IMR-90 (cell line): Measurements from ENCODE around the gene CDH13. TPM values are rescaled to one million over a fixed set of nuclear protein-coding genes. Genes with fewer than 3 reads are reported as not detected.

Source experiments
- ATAC-seq: fragments of 200-7000 bp; cut with Tn5 transposase; 2 replicates; pipeline ENCODE4 v1.9.1; 2020; ENCODE audit warnings: low read depth, mild to moderate bottlenecking, moderate library complexity
- BruUV-seq: library from RNA; stranded (reverse); fragments of 400-500 nt; replicated peaks from 2 replicates; lab custom pipeline; 2021; lab: Mats Ljungman, UMichigan
- CTCF ChIA-PET: fragments of 300-600 bp; formaldehyde crosslinking; extraction: SDS; loops from one replicate; lab custom pipeline; 2021; ENCODE audit warnings: antibody characterized with exemption; lab: Yijun Ruan, JAX
- POLR2A ChIA-PET: fragments of 300-600 bp; sonication (Branson Sonifier 250); formaldehyde crosslinking; loops from one replicate; lab custom pipeline; 2022; ENCODE audit warnings: antibody characterized with exemption; ENCODE audit not compliant: unreplicated experiment; lab: Charles Lee
- DNase-seq: peaks from one replicate; pipeline ENCODE4 v3.0.0; 2013
- H2AFZ ChIP-seq: replicated peaks from 2 replicates; pipeline ENCODE3; 2013; ENCODE audit warnings: low read length, mild to moderate bottlenecking; ENCODE audit not compliant: poor library complexity
- H2AK5ac ChIP-seq: 2 replicates; pipeline ENCODE4 v1.6.1; 2013; ENCODE audit warnings: low read depth, low read length, inconsistent platforms
- H2AK9ac ChIP-seq: replicated peaks from 2 replicates; pipeline ENCODE3; 2013; ENCODE audit warnings: mild to moderate bottlenecking, low read depth, low read length, moderate library complexity; ENCODE audit not compliant: poor library complexity
- H2BK120ac ChIP-seq: 2 replicates; pipeline ENCODE4 v1.6.1; 2013; ENCODE audit warnings: low read depth, low read length, inconsistent platforms
- H2BK15ac ChIP-seq: 3 replicates; pipeline ENCODE4 v1.6.1; 2013; ENCODE audit warnings: low read depth, low read length, inconsistent platforms
- H2BK20ac ChIP-seq: 2 replicates; pipeline ENCODE4 v1.6.1; 2013; ENCODE audit warnings: low read depth, mild to moderate bottlenecking, inconsistent platforms, low read length, moderate library complexity
- H2BK5ac ChIP-seq: 2 replicates; pipeline ENCODE4 v1.6.1; 2013; ENCODE audit warnings: mild to moderate bottlenecking, low read depth, low read length, inconsistent platforms; ENCODE audit not compliant: poor library complexity, severe bottlenecking
- H3K14ac ChIP-seq: replicated peaks from 2 replicates; pipeline ENCODE4 v1.6.1; 2013; ENCODE audit warnings: low read depth, low read length, inconsistent platforms
- H3K18ac ChIP-seq: 2 replicates; pipeline ENCODE4 v1.6.1; 2013; ENCODE audit warnings: low read depth, low read length, control low read depth
- H3K23ac ChIP-seq: 2 replicates; pipeline ENCODE4 v1.6.1; 2013; ENCODE audit warnings: low read depth, low read length, inconsistent platforms
- H3K27ac ChIP-seq: 2 replicates; pipeline ENCODE4 v1.5.1; 2013; ENCODE audit warnings: mild to moderate bottlenecking, control low read depth, low read length; ENCODE audit not compliant: insufficient read depth
- H3K27me3 ChIP-seq: 2 replicates; pipeline ENCODE4 v1.6.1; 2013; ENCODE audit warnings: low read length; ENCODE audit not compliant: control insufficient read depth, insufficient read depth
- H3K36me3 ChIP-seq: 2 replicates; pipeline ENCODE4 v1.6.1; 2013; ENCODE audit warnings: low read length, mixed read lengths; ENCODE audit not compliant: control insufficient read depth, insufficient read depth
- H3K4ac ChIP-seq: 2 replicates; pipeline ENCODE4 v1.6.1; 2013; ENCODE audit warnings: low read depth, low read length, inconsistent platforms
- H3K4me1 ChIP-seq: 2 replicates; pipeline ENCODE4 v1.6.1; 2013; ENCODE audit warnings: low read length, mixed read lengths; ENCODE audit not compliant: control insufficient read depth, insufficient read depth
- H3K4me2 ChIP-seq: 2 replicates; pipeline ENCODE4 v1.6.1; 2013; ENCODE audit warnings: low read depth, mild to moderate bottlenecking, control low read depth, low read length, moderate library complexity
- H3K4me3 ChIP-seq: 2 replicates; pipeline ENCODE4 v1.5.1; 2013; ENCODE audit warnings: low read depth, mild to moderate bottlenecking, control low read depth, low read length, moderate library complexity; ENCODE audit not compliant: insufficient read depth
- H3K56ac ChIP-seq: 2 replicates; pipeline ENCODE4 v1.6.1; 2013; ENCODE audit warnings: low read length, inconsistent platforms; ENCODE audit not compliant: insufficient read depth; ENCODE audit errors: extremely low read depth
- H3K79me1 ChIP-seq, 2 experiments: 2 replicates each; pipeline ENCODE4 v1.6.1; 2013; ENCODE audit warnings: low read length in 2 of 2, inconsistent platforms in 1 of 2, low read depth in 1 of 2
- H3K9ac ChIP-seq: 2 replicates; pipeline ENCODE4 v1.6.1; 2013; ENCODE audit warnings: low read depth, low read length, control low read depth
- H3K9me1 ChIP-seq: 2 replicates; pipeline ENCODE4 v1.6.1; 2013; ENCODE audit warnings: low read length, inconsistent platforms; ENCODE audit not compliant: insufficient read depth
- H3K9me3 ChIP-seq: 2 replicates; pipeline ENCODE4 v1.6.1; 2013; ENCODE audit warnings: low read length; ENCODE audit not compliant: control insufficient read depth, insufficient read depth
- H4K20me1 ChIP-seq: 2 replicates; pipeline ENCODE4 v1.6.1; 2013; ENCODE audit warnings: low read length, inconsistent platforms; ENCODE audit not compliant: insufficient read depth
- H4K5ac ChIP-seq: 2 replicates; pipeline ENCODE4 v1.6.1; 2013; ENCODE audit warnings: mild to moderate bottlenecking, low read depth, low read length, control low read depth
- H4K8ac ChIP-seq, 2 experiments: 2 replicates each; pipeline ENCODE4 v1.6.1; 2013; ENCODE audit warnings: low read depth in 2 of 2, low read length in 2 of 2, control low read depth in 1 of 2, inconsistent platforms in 1 of 2
- H4K91ac ChIP-seq: 2 replicates; pipeline ENCODE4 v1.6.1; 2013; ENCODE audit warnings: low read depth, low read length, inconsistent platforms; ENCODE audit not compliant: insufficient read depth
- CTCF ChIP-seq: conservative IDR thresholded peaks from 2 replicates; pipeline ENCODE4 v1.5.1; 2012; ENCODE audit warnings: mild to moderate bottlenecking, low read depth, low read length, improper control_type of control experiment
- ELK1 ChIP-seq: fragments of 150-350 bp; IDR thresholded peaks from 2 replicates; pipeline ENCODE4 v1.6.1; 2016; ENCODE audit warnings: low read depth, mild to moderate bottlenecking, low read length, moderate library complexity, borderline replicate concordance
- FOS ChIP-seq: fragments of 150-350 bp; IDR thresholded peaks from 2 replicates; pipeline ENCODE4 v1.6.1; 2016; ENCODE audit warnings: low read depth, low read length
- MAZ ChIP-seq: IDR thresholded peaks from 2 replicates; pipeline ENCODE4 v1.6.1; 2012; ENCODE audit warnings: low read depth, mild to moderate bottlenecking, low read length, improper control_type of control experiment, moderate library complexity, borderline replicate concordance
- RAD21 ChIP-seq: IDR thresholded peaks from 2 replicates; pipeline ENCODE4 v1.6.1; 2012; ENCODE audit warnings: low read length, improper control_type of control experiment
- RCOR1 ChIP-seq: IDR thresholded peaks from 2 replicates; pipeline ENCODE4 v1.6.1; 2012; ENCODE audit warnings: mild to moderate bottlenecking, low read length, improper control_type of control experiment; ENCODE audit not compliant: insufficient replicate concordance
- SMC3 ChIP-seq: fragments of 150-350 bp; IDR thresholded peaks from 2 replicates; pipeline ENCODE4 v1.6.1; 2016; ENCODE audit warnings: low read depth, mild to moderate bottlenecking, antibody characterized with exemption, low read length, moderate library complexity
- WGBS, 2 experiments: methylation state at CpG; one replicate each; pipeline versions ENCODE4 v1.1.5 to v1.1.7; 2013; ENCODE audit warnings: missing lambda C conversion rate in 2 of 2; ENCODE audit not compliant: insufficient read length in 1 of 2; ENCODE audit errors: extremely low coverage in 2 of 2; 5-methylcytosine and 5-hydroxymethylcytosine counted together
- dilution Hi-C: fragments of 300-500 bp; cut with HindIII; formaldehyde crosslinking; loops from one replicate; pipeline ENCODE4 v1.14.3; 2018; ENCODE audit warnings: low sequenced_read_pairs; ENCODE audit not compliant: unreplicated experiment
- in situ Hi-C: fragments of 300-500 bp; cut with MboI; formaldehyde crosslinking; loops from 3 replicates; pipeline ENCODE4 v1.14.3; 2019; ENCODE audit warnings: low sequenced_read_pairs, inconsistent platforms, mixed read lengths
- intact Hi-C: fragments of 100-400 bp; cut with micrococcal nuclease; formaldehyde crosslinking; loops from 2 replicates; pipeline ENCODE4 v1.10.0; 2022
- polyA plus RNA-seq, 3 experiments: library from polyadenylated mRNA; depleted of rRNA; stranded (reverse); fragments of >200 nt; gene quantifications; 2 replicates each; pipeline ENCODE4 v1.2.3, GENCODE V29; 2012; ENCODE audit warnings: low replicate concordance in 1 of 3
- total RNA-seq: library from RNA; depleted of rRNA; stranded (reverse); fragments of >200 nt; gene quantifications from 2 replicates; pipeline ENCODE4 v1.2.3, GENCODE V29; 2012

The CDH13 gene
- total and polyA plus RNA-seq, 2 of the 4 experiments (the other 2 are of a cell fraction), result 61.6 to 74.7 TPM

GRCh38 chr16:83806036-83806435 is 1179.3 kb downstream of the CDH13 start:
- H3K4me3 ChIP-seq, result no peak overlapping the region
- peaks cover 10 to 21% of the 10 kb centered on the region in 2 experiments for H3K79me1 ChIP-seq
- H2BK15ac ChIP-seq, result no peak overlapping the region
- no peak for TF ChIP-seq MAZ
- TF ChIP-seq FOS, result no peak
- TF ChIP-seq RAD21, result no peak
- no peak for TF ChIP-seq CTCF
- TF ChIP-seq SMC3, result no peak
- TF ChIP-seq ELK1, result no peak
- TF ChIP-seq RCOR1, result no peak
- peaks cover 9% of the 10 kb centered on the region; the same call in 1 of the 2 replicates for H4K20me1 ChIP-seq
- DNase-seq, result no peak
- no peak overlapping the region for H3K18ac ChIP-seq
- peaks cover 12% of the 10 kb centered on the region for H3K4me1 ChIP-seq
- no peak overlapping the region for H4K91ac ChIP-seq
- H2BK20ac ChIP-seq, result no peak overlapping the region
- H3K14ac ChIP-seq, result no peak overlapping the region
- no peak overlapping the region for H4K8ac ChIP-seq
- H2AK5ac ChIP-seq, result no peak overlapping the region
- dilution Hi-C loops, result no loop called here
- H2BK120ac ChIP-seq, result no peak overlapping the region
- ChIA-PET CTCF (no interaction called here), POLR2A (no interaction called here)
- no peak overlapping the region for H2AFZ ChIP-seq
- in situ Hi-C loops, result no loop called here
- no peak overlapping the region for H3K23ac ChIP-seq
- no peak overlapping the region for H4K5ac ChIP-seq
- H2BK5ac ChIP-seq, result no peak overlapping the region
- no peak overlapping the region for H3K4ac ChIP-seq
- no peak overlapping the region for H2AK9ac ChIP-seq
- no peaks in the 10 kb centered on the region for H3K9me3 ChIP-seq
- H3K56ac ChIP-seq, result no peak overlapping the region
- H3K4me2 ChIP-seq, result no peak overlapping the region
- no peak overlapping the region for H3K27ac ChIP-seq
- peaks cover 5% of the 10 kb centered on the region for H3K9me1 ChIP-seq
- no peaks in the 10 kb centered on the region for H3K27me3 ChIP-seq
- no CpG with 5 or more reads among the region's 5 CpGs for WGBS, 2 experiments
- no peak for ATAC-seq
- no peak overlapping the region for H3K9ac ChIP-seq
- intact Hi-C loops, result loop anchor here (5.0 kb wide), 1 partner anchor 119 kb away; no protein-coding TSS in a partner anchor
- no TSS peak for BruUV-seq
- H3K36me3 ChIP-seq, result no peaks in the 10 kb centered on the region
